ENCODE measurements around the gene TMEFF2. TPM values are rescaled to one million over a fixed set of nuclear protein-coding genes. Genes with fewer than 3 reads are reported as not detected.
"Not testable (repeated sequence)": the region's sequence is repeated elsewhere in the genome, so short reads cannot be mapped to it uniquely, and the experiment has no call there.

TMEFF2 gene
- polyA plus RNA-seq, 1 donor from 2014 or later = not detected

DNA sequence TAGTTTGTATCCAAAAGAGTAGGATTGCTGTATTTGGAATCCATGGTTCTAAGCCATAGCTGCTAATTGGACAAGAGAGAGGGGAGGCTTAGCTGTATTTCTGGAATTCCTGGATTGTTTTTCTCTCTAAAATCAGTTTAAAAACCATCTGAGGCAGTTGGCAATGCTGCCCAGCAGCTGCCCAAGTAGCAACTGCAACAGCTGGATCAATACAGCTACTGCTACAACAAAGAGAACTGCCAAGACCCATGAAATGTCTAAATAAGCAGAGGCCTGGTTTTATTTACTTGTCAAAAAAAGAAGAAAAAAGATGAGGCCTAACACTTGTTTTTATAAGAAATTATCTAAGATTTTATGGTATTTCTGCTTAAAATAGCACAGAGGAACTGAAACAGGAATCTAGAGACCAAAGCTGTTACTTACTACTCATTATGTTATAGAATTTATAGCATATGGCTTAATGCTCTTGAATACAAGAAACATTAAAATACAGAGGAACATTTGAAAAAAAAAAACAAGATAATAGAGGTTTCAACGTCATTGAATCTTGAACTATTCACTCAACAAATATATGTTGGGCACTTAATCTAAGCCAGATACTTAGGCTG lies 39.1 kb downstream of the TMEFF2 start:
- H3K27me3 Mint-ChIP-seq = no peaks in the 10 kb centered on the region
- no peaks in the 10 kb centered on the region for H3K9me3 Mint-ChIP-seq
- peaks cover 0 to 1% (median under 1%) of the 10 kb centered on the region in 3 donors for H3K4me1 Mint-ChIP-seq
- H3K4me3 Mint-ChIP-seq = no peak overlapping the region
- no peak overlapping the region for H3K27ac Mint-ChIP-seq
- no peaks in the 10 kb centered on the region for H3K36me3 Mint-ChIP-seq

DNA sequence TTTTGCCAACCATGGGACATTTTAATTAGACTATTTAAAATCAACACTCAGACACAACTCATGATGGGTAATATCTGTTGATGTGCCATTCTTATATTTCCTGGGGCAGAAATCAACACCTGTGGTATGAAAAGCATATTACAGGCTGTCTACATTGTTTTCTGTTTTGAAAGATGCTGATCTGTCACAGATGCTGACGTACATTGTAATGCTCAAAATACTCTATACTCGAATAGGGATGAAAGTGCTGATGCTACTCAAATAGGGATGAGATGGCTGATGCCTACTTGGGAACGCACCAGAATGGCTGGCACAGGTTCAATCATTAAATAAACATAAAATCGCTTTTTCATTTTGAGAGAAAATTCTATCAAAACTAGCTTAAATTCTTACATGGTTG lies 41.2 kb downstream of the TMEFF2 start:
- Mint-ChIP-seq H3K27ac (peak overlapping the region in 1 of 3 donors; percentile 50), H3K27me3 (peaks cover 1% of the 10 kb centered on the region), H3K9me3 (no peaks in the 10 kb centered on the region), H3K4me1 (peaks cover 0 to 1% (median 0%) of the 10 kb centered on the region in 3 donors), H3K4me3 (no peak overlapping the region), H3K36me3 (no peaks in the 10 kb centered on the region)

- Mint-ChIP-seq H3K27ac (no peak overlapping the region), H3K36me3 (no peaks in the 10 kb centered on the region), H3K27me3 (peaks cover 1% of the 10 kb centered on the region), H3K4me3 (no peak overlapping the region), H3K9me3 (no peaks in the 10 kb centered on the region), H3K4me1 (peaks cover 0 to 1% (median 0%) of the 10 kb centered on the region in 3 donors)
These were observed 42.9 kb downstream of the TMEFF2 start for GRCh38 chr2:192151853-192152252.

GRCh38 chr2:192150166-192150565 lies 44.6 kb downstream of the TMEFF2 start:
- peaks cover 1% of the 10 kb centered on the region for H3K27me3 Mint-ChIP-seq
- no peak overlapping the region for H3K4me3 Mint-ChIP-seq
- H3K9me3 Mint-ChIP-seq = no peaks in the 10 kb centered on the region
- no peaks in the 10 kb centered on the region for H3K4me1 Mint-ChIP-seq
- H3K27ac Mint-ChIP-seq = no peak overlapping the region
- no peaks in the 10 kb centered on the region for H3K36me3 Mint-ChIP-seq

- no peak overlapping the region for H3K4me3 Mint-ChIP-seq
- H3K27ac Mint-ChIP-seq = no peak overlapping the region
- no peaks in the 10 kb centered on the region for H3K9me3 Mint-ChIP-seq
- peaks cover 1% of the 10 kb centered on the region for H3K27me3 Mint-ChIP-seq
- no peaks in the 10 kb centered on the region for H3K4me1 Mint-ChIP-seq
- H3K36me3 Mint-ChIP-seq = no peaks in the 10 kb centered on the region
These were observed 46.0 kb downstream of the TMEFF2 start for GRCh38 chr2:192148620-192149321.

DNA sequence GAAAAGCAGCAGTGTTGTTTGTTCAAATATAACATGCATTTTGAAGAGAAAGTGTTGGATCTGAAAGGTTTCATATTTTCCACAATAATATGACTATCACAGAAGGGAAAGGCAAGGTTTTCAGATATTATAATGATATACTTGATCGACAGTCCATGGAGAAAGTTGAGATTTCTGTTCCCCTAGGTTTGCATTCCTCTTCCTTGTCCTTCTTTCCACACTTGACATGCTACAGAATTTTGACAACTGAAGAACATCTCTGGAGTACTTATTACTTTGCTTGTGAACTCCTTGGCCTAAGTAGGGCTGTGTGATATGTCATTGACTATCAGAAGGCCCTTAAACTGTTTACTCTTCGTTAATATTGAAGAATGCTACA lies 46.5 kb downstream of the TMEFF2 start:
- H3K4me3 Mint-ChIP-seq = no peak overlapping the region

GRCh38 chr2:192146069-192147015 lies 48.4 kb downstream of the TMEFF2 start:
- H3K27ac Mint-ChIP-seq = no peak overlapping the region
- no peaks in the 10 kb centered on the region for H3K36me3 Mint-ChIP-seq
- peaks cover 1% of the 10 kb centered on the region for H3K27me3 Mint-ChIP-seq
- no peaks in the 10 kb centered on the region for H3K9me3 Mint-ChIP-seq
- H3K4me1 Mint-ChIP-seq = no peaks in the 10 kb centered on the region
- H3K4me3 Mint-ChIP-seq = no peak overlapping the region

More for the DNA sequence above, 46.5 kb downstream of the TMEFF2 start:
- Mint-ChIP-seq H3K36me3 (no peaks in the 10 kb centered on the region), H3K27me3 (peaks cover 1% of the 10 kb centered on the region), H3K27ac (no peak overlapping the region), H3K4me1 (no peaks in the 10 kb centered on the region), H3K9me3 (no peaks in the 10 kb centered on the region)

GRCh38 chr2:192145496-192145895 lies 49.2 kb downstream of the TMEFF2 start:
- H3K9me3 Mint-ChIP-seq = no peaks in the 10 kb centered on the region
- H3K4me3 Mint-ChIP-seq = no peak overlapping the region
- no peaks in the 10 kb centered on the region for H3K36me3 Mint-ChIP-seq
- H3K4me1 Mint-ChIP-seq = no peaks in the 10 kb centered on the region
- peaks cover 1% of the 10 kb centered on the region for H3K27me3 Mint-ChIP-seq
- no peak overlapping the region for H3K27ac Mint-ChIP-seq

DNA sequence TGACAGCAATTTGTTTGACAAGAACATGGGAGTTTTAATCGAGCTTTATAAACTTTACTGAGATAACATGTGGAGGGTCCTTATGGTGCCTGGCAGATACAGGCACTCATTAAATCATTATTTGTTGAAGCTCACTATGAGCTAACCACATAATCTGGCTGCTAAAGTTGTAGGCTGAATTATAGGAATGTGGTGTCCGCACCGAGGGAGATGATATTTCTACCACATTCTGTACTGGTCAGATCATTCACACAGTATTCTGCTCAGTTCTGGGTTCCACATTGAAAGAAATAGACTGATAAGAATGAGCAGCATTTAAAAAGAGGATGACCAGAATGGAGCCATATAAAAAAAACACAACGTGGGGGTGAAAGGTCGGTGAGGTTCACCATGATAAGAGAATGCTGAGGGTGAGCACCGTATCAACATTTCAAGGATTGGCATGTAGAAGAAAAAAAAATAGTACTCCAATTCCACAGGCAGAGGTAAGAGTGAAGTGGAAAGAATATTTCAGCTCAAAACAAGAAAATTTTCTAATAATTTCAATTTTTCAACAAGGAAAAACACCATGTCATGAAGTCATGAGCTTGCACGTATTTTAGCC lies 54.4 kb downstream of the TMEFF2 start:
- no peaks in the 10 kb centered on the region for H3K9me3 Mint-ChIP-seq
- H3K4me3 Mint-ChIP-seq = no peak overlapping the region
- H3K27ac Mint-ChIP-seq = no peak overlapping the region
- H3K27me3 Mint-ChIP-seq = no peaks in the 10 kb centered on the region
- H3K36me3 Mint-ChIP-seq = no peaks in the 10 kb centered on the region
- H3K4me1 Mint-ChIP-seq = no peaks in the 10 kb centered on the region

GRCh38 chr2:192139813-192140212 lies 54.9 kb downstream of the TMEFF2 start:
- Mint-ChIP-seq H3K27ac (no peak overlapping the region), H3K4me1 (no peaks in the 10 kb centered on the region), H3K27me3 (no peaks in the 10 kb centered on the region), H3K36me3 (no peaks in the 10 kb centered on the region), H3K4me3 (no peak overlapping the region), H3K9me3 (no peaks in the 10 kb centered on the region)

- H3K4me3 Mint-ChIP-seq = no peak overlapping the region
These were observed 57.3 kb downstream of the TMEFF2 start for GRCh38 chr2:192137451-192137850.

GRCh38 chr2:192132604-192133003 lies 62.1 kb downstream of the TMEFF2 start:
- not testable (repeated sequence) for H3K27ac Mint-ChIP-seq, H3K4me1 Mint-ChIP-seq, H3K27me3 Mint-ChIP-seq, H3K4me3 Mint-ChIP-seq, H3K36me3 Mint-ChIP-seq, H3K9me3 Mint-ChIP-seq

More at GRCh38 chr2:192137451-192137850, 57.3 kb downstream of the TMEFF2 start:
- Mint-ChIP-seq H3K27ac (no peak overlapping the region), H3K9me3 (no peaks in the 10 kb centered on the region), H3K36me3 (no peaks in the 10 kb centered on the region), H3K27me3 (no peaks in the 10 kb centered on the region), H3K4me1 (no peaks in the 10 kb centered on the region)

- H3K27ac Mint-ChIP-seq, H3K4me3 Mint-ChIP-seq, H3K36me3 Mint-ChIP-seq, H3K9me3 Mint-ChIP-seq, H3K4me1 Mint-ChIP-seq, H3K27me3 Mint-ChIP-seq: not testable (repeated sequence)
These were observed 64.4 kb downstream of the TMEFF2 start for GRCh38 chr2:192130312-192130711.

DNA sequence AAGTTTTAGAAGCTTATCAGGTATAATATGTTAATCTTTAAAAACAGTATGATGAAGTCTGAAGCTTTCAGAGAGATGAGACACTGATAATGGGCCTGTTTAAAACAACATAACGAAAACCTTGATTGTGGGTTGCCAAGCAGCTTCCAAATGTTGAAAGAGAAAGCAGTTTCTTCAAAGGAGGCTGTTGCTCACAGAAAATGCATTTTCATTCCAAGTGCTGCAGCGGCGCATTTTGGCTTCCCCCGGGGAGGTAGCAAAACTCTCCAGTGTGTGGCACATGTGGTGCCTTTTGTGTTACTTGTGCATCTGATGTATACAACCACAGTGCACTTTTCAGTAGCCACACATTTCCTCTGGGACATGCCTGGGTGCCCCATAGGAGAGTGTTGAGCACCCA lies 66.1 kb downstream of the TMEFF2 start:
- Mint-ChIP-seq H3K4me1 (no peaks in the 10 kb centered on the region), H3K27ac (no peak overlapping the region), H3K27me3 (peaks cover 3% of the 10 kb centered on the region), H3K9me3 (peaks cover 0 to 1% (median 0%) of the 10 kb centered on the region in 3 donors), H3K36me3 (no peaks in the 10 kb centered on the region), H3K4me3 (no peak overlapping the region)

DNA sequence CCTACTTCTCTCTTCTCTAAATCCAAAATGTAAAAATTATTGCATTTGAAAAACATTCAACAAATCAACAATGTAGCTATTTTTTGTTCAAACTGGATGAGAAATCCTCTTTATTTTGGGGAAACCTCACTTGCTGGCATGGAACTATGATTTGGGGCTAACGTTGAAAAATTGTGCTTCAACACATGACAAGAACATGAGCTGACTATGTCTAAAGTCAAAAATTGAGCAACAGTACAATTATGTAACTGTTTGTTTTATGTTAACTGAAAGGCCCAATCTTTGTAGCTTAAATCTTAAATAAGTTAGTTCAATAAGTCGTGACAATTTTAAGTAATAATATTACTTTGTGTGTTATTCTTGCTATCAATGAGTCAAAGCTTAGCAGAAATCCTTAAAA lies 67.3 kb downstream of the TMEFF2 start:
- H3K36me3 Mint-ChIP-seq = no peaks in the 10 kb centered on the region
- H3K27ac Mint-ChIP-seq = no peak overlapping the region
- peaks cover 4% of the 10 kb centered on the region for H3K27me3 Mint-ChIP-seq

More for the DNA sequence above, 67.3 kb downstream of the TMEFF2 start:
- H3K4me1 Mint-ChIP-seq = no peaks in the 10 kb centered on the region
- H3K4me3 Mint-ChIP-seq = no peak overlapping the region
- peaks cover 0 to 1% (median 0%) of the 10 kb centered on the region in 3 donors for H3K9me3 Mint-ChIP-seq

All from IgD-negative memory B cell (primary cell).